ENCODE data around the gene TRERF1.
"Not testable (repeated sequence)": the region's sequence is repeated elsewhere in the genome, so short reads cannot be mapped to it uniquely, and the experiment has no call there.

The TRERF1 gene

GRCh38 chr6:42199106-42199981 lies 252.4 kb downstream of the TRERF1 start:
- H3K4me3 ChIP-seq (ENCODE audit: low read depth in 1 of 5, low read length in 5 of 5) = no peak overlapping the region
- no peak overlapping the region for H3K27ac ChIP-seq (ENCODE audit: low read depth, low read length)
- no peak overlapping the region for H3K9ac ChIP-seq (ENCODE audit: low read length in 5 of 5)
- no peaks in the 10 kb centered on the region for H3K9me3 ChIP-seq (ENCODE audit: control insufficient read depth in 5 of 5, low read length in 5 of 5)
- H3K27me3 ChIP-seq (ENCODE audit: control insufficient read depth in 5 of 5, insufficient read depth in 4 of 5, low read length in 5 of 5) = no peaks in the 10 kb centered on the region
- H3K36me3 ChIP-seq (ENCODE audit: control insufficient read depth in 5 of 5, insufficient read depth in 5 of 5, low read length in 5 of 5) = peaks cover 0 to 8% (median 5%) of the 10 kb centered on the region in 5 donors
- no peaks in the 10 kb centered on the region for H3K4me1 ChIP-seq (ENCODE audit: control insufficient read depth in 5 of 5, insufficient read depth in 5 of 5, low read length in 5 of 5)

GRCh38 chr6:42197555-42198362 lies 254.0 kb downstream of the TRERF1 start:
- Histone ChIP-seq H3K4me3 (ENCODE audit: low read depth in 1 of 5, low read length in 5 of 5) (no peak overlapping the region), H3K36me3 (ENCODE audit: control insufficient read depth in 5 of 5, insufficient read depth in 5 of 5, low read length in 5 of 5) (peaks cover 0 to 6% (median 2%) of the 10 kb centered on the region in 5 donors), H3K27ac (ENCODE audit: low read depth, low read length) (no peak overlapping the region)

GRCh38 chr6:42195415-42195814 lies 256.3 kb downstream of the TRERF1 start:
- H3K9ac ChIP-seq (ENCODE audit: low read length in 5 of 5) = no peak overlapping the region
- peaks cover 0 to 6% (median 0%) of the 10 kb centered on the region in 5 donors for H3K36me3 ChIP-seq (ENCODE audit: control insufficient read depth in 5 of 5, insufficient read depth in 5 of 5, low read length in 5 of 5)
- H3K27me3 ChIP-seq (ENCODE audit: control insufficient read depth in 5 of 5, insufficient read depth in 4 of 5, low read length in 5 of 5) = no peaks in the 10 kb centered on the region
- no peaks in the 10 kb centered on the region for H3K4me1 ChIP-seq (ENCODE audit: control insufficient read depth in 5 of 5, insufficient read depth in 5 of 5, low read length in 5 of 5)
- no peak overlapping the region for H3K27ac ChIP-seq (ENCODE audit: low read depth, low read length)
- H3K9me3 ChIP-seq (ENCODE audit: control insufficient read depth in 5 of 5, low read length in 5 of 5) = no peaks in the 10 kb centered on the region
- H3K4me3 ChIP-seq (ENCODE audit: low read depth in 1 of 5, low read length in 5 of 5) = no peak overlapping the region

More at GRCh38 chr6:42197555-42198362, 254.0 kb downstream of the TRERF1 start:
- no peaks in the 10 kb centered on the region for H3K9me3 ChIP-seq (ENCODE audit: control insufficient read depth in 5 of 5, low read length in 5 of 5)
- H3K27me3 ChIP-seq (ENCODE audit: control insufficient read depth in 5 of 5, insufficient read depth in 4 of 5, low read length in 5 of 5) = no peaks in the 10 kb centered on the region
- H3K4me1 ChIP-seq (ENCODE audit: control insufficient read depth in 5 of 5, insufficient read depth in 5 of 5, low read length in 5 of 5) = no peaks in the 10 kb centered on the region
- no peak overlapping the region for H3K9ac ChIP-seq (ENCODE audit: low read length in 5 of 5)

DNA sequence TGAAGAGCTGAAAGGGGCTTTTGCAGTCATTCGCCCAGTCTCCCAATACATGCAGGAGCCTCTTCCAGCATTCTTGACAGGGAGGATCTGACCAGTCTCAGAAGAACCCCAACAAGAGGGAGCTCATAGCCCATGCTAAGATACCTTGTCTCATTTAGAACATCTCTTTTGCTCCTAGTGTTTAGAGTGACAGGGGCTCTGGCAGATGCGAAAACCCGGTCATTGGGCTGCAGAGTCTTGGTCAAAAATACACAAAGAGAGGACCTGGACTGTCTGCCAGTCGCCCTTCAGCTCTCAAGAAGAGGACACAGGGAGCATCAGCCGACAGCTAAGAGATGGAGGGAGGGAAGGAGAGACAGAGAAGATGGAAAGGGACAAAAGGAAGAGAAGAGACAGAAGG lies 257.7 kb downstream of the TRERF1 start:
- Histone ChIP-seq H3K9me3 (ENCODE audit: control insufficient read depth in 5 of 5, low read length in 5 of 5) (no peaks in the 10 kb centered on the region), H3K9ac (ENCODE audit: low read length in 5 of 5) (no peak overlapping the region), H3K27ac (ENCODE audit: low read depth, low read length) (no peak overlapping the region)

GRCh38 chr6:42193491-42193894 lies 258.2 kb downstream of the TRERF1 start:
- no peak overlapping the region for H3K9ac ChIP-seq (ENCODE audit: low read length in 5 of 5)
- H3K4me1 ChIP-seq (ENCODE audit: control insufficient read depth in 5 of 5, insufficient read depth in 5 of 5, low read length in 5 of 5) = no peaks in the 10 kb centered on the region
- H3K27me3 ChIP-seq (ENCODE audit: control insufficient read depth in 5 of 5, insufficient read depth in 4 of 5, low read length in 5 of 5) = no peaks in the 10 kb centered on the region
- H3K36me3 ChIP-seq (ENCODE audit: control insufficient read depth in 5 of 5, insufficient read depth in 5 of 5, low read length in 5 of 5) = peaks cover 0 to 6% (median 2%) of the 10 kb centered on the region in 5 donors
- H3K4me3 ChIP-seq (ENCODE audit: low read depth in 1 of 5, low read length in 5 of 5) = no peak overlapping the region
- no peaks in the 10 kb centered on the region for H3K9me3 ChIP-seq (ENCODE audit: control insufficient read depth in 5 of 5, low read length in 5 of 5)
- no peak overlapping the region for H3K27ac ChIP-seq (ENCODE audit: low read depth, low read length)

More for the DNA sequence above, 257.7 kb downstream of the TRERF1 start:
- H3K4me1 ChIP-seq (ENCODE audit: control insufficient read depth in 5 of 5, insufficient read depth in 5 of 5, low read length in 5 of 5) = no peaks in the 10 kb centered on the region
- no peaks in the 10 kb centered on the region for H3K27me3 ChIP-seq (ENCODE audit: control insufficient read depth in 5 of 5, insufficient read depth in 4 of 5, low read length in 5 of 5)
- H3K36me3 ChIP-seq (ENCODE audit: control insufficient read depth in 5 of 5, insufficient read depth in 5 of 5, low read length in 5 of 5) = peaks cover 0 to 6% (median 2%) of the 10 kb centered on the region in 5 donors
- no peak overlapping the region for H3K4me3 ChIP-seq (ENCODE audit: low read depth in 1 of 5, low read length in 5 of 5)

DNA sequence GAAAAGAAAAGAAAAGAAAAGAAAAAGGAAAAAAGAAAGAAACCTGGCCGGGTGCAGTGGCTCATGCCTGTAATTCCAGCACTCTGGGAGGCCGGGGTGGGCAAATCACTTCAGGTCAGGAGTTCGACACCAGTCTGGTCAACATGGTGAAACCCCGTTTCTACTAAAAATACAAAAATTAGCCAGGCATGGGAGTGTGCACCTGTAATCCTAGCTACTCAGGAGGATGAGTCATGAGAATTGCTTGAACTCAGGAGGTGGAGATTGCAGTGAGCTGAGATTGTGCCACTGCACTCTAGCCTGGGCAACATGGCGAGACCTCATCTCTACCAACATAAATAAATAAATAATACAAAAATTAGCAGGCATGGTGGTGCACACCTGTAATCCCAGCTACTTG lies 259.3 kb downstream of the TRERF1 start:
- not testable (repeated sequence) for H3K9ac ChIP-seq (ENCODE audit: low read length in 5 of 5); H3K4me3 ChIP-seq (ENCODE audit: low read depth in 1 of 5, low read length in 5 of 5); H3K36me3 ChIP-seq (ENCODE audit: control insufficient read depth in 5 of 5, insufficient read depth in 5 of 5, low read length in 5 of 5); H3K27ac ChIP-seq (ENCODE audit: low read depth, low read length); H3K4me1 ChIP-seq (ENCODE audit: control insufficient read depth in 5 of 5, insufficient read depth in 5 of 5, low read length in 5 of 5); H3K9me3 ChIP-seq (ENCODE audit: control insufficient read depth in 5 of 5, low read length in 5 of 5); H3K27me3 ChIP-seq (ENCODE audit: control insufficient read depth in 5 of 5, insufficient read depth in 4 of 5, low read length in 5 of 5)

DNA sequence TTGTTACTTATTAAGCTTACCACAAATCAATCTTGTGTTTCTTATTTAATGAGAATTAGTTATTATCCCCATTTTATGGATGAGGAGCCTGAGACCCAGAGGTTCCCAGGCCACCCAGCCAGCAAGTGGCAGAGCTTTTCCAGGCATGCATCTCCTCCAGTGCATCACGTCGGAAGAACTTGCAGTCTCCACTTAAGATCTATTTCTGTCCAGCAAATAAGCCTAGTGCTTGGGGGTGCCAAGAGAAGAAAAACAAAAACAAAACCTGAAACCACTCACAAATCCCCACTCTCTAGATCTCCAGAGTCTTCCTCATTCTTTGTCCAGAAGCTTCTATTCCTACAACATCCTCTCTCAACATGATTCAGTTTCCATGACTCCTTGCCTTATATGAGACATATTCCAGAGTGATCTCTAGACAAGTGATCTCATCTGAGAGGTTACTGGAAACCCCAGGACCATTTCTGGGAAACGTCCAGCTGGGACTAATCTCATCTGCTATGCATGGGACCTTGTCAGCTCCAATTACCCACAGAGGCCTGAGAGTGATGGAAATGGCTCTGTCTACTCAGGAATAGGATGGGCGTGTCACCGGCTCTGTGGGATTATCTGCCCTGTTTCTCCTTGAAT lies 261.1 kb downstream of the TRERF1 start:
- no peak overlapping the region for H3K27ac ChIP-seq (ENCODE audit: low read depth, low read length)
- no peaks in the 10 kb centered on the region for H3K27me3 ChIP-seq (ENCODE audit: control insufficient read depth in 5 of 5, insufficient read depth in 4 of 5, low read length in 5 of 5)
- no peaks in the 10 kb centered on the region for H3K4me1 ChIP-seq (ENCODE audit: control insufficient read depth in 5 of 5, insufficient read depth in 5 of 5, low read length in 5 of 5)
- no peak overlapping the region for H3K9ac ChIP-seq (ENCODE audit: low read length in 5 of 5)
- no peaks in the 10 kb centered on the region for H3K9me3 ChIP-seq (ENCODE audit: control insufficient read depth in 5 of 5, low read length in 5 of 5)
- no peak overlapping the region for H3K4me3 ChIP-seq (ENCODE audit: low read depth in 1 of 5, low read length in 5 of 5)
- H3K36me3 ChIP-seq (ENCODE audit: control insufficient read depth in 5 of 5, insufficient read depth in 5 of 5, low read length in 5 of 5) = peaks cover 0 to 6% (median 2%) of the 10 kb centered on the region in 5 donors

DNA sequence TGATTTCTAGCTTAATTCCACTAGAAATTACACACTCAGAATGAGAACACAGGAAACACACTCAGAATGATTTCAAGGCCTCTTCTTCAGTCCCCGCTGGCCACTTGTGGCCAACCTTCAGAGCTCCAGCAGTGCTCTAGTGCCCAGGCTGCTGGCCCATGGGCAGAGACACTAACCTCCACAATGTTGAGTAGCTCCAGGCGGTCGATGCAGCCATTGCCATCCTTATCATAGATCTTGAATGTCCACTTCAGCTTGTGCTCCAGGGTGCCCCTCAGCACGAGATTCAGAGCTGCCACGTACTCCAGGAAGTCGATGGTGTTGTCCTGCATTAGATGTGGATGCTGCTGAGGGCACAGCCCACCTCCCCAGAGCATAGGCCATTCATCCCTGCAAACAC lies 263.3 kb downstream of the TRERF1 start:
- no peaks in the 10 kb centered on the region for H3K27me3 ChIP-seq (ENCODE audit: control insufficient read depth in 5 of 5, insufficient read depth in 4 of 5, low read length in 5 of 5)
- peaks cover 0 to 2% (median 0%) of the 10 kb centered on the region in 5 donors for H3K36me3 ChIP-seq (ENCODE audit: control insufficient read depth in 5 of 5, insufficient read depth in 5 of 5, low read length in 5 of 5)

DNA sequence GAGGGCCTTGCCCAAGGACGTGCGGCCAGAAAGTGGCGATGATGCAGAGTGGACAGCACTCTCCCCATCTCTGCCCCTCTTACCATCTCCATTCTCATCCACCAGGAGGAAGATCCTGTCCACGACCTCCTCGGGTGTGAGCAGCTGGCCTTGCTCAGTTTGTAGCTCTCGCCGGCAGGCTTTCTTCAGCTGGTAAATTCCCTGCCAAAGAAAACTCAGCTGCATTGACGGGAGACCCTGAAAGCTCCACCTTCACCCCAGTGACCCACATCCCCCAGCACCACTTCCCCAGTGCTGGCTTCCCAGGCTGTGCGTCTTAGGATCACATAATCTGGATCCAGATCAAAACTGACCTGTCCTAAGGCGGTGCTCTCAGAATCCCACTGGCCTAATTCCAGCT lies 266.1 kb downstream of the TRERF1 start:
- H3K4me3 ChIP-seq (ENCODE audit: low read depth in 1 of 5, low read length in 5 of 5) = no peak overlapping the region
- no peak overlapping the region for H3K9ac ChIP-seq (ENCODE audit: low read length in 5 of 5)
- peaks cover 0 to 2% (median 0%) of the 10 kb centered on the region in 5 donors for H3K36me3 ChIP-seq (ENCODE audit: control insufficient read depth in 5 of 5, insufficient read depth in 5 of 5, low read length in 5 of 5)
- no peaks in the 10 kb centered on the region for H3K9me3 ChIP-seq (ENCODE audit: control insufficient read depth in 5 of 5, low read length in 5 of 5)
- H3K27ac ChIP-seq (ENCODE audit: low read depth, low read length) = no peak overlapping the region
- H3K27me3 ChIP-seq (ENCODE audit: control insufficient read depth in 5 of 5, insufficient read depth in 4 of 5, low read length in 5 of 5) = no peaks in the 10 kb centered on the region
- H3K4me1 ChIP-seq (ENCODE audit: control insufficient read depth in 5 of 5, insufficient read depth in 5 of 5, low read length in 5 of 5) = peaks cover 0 to 6% (median 0%) of the 10 kb centered on the region in 5 donors

More for the DNA sequence above, 263.3 kb downstream of the TRERF1 start:
- Histone ChIP-seq H3K4me3 (ENCODE audit: low read depth in 1 of 5, low read length in 5 of 5) (no peak overlapping the region), H3K27ac (ENCODE audit: low read depth, low read length) (no peak overlapping the region), H3K9me3 (ENCODE audit: control insufficient read depth in 5 of 5, low read length in 5 of 5) (no peaks in the 10 kb centered on the region), H3K9ac (ENCODE audit: low read length in 5 of 5) (no peak overlapping the region), H3K4me1 (ENCODE audit: control insufficient read depth in 5 of 5, insufficient read depth in 5 of 5, low read length in 5 of 5) (no peaks in the 10 kb centered on the region)

All from subcutaneous abdominal adipose tissue (tissue), 5 donors.